ENCODE results near the gene ZNF385B. TPM values are rescaled to one million over a fixed set of nuclear protein-coding genes. Genes with fewer than 3 reads are reported as not detected.

ZNF385B gene
- total RNA-seq, 1 experiment from 2014 or later: not detected

DNA sequence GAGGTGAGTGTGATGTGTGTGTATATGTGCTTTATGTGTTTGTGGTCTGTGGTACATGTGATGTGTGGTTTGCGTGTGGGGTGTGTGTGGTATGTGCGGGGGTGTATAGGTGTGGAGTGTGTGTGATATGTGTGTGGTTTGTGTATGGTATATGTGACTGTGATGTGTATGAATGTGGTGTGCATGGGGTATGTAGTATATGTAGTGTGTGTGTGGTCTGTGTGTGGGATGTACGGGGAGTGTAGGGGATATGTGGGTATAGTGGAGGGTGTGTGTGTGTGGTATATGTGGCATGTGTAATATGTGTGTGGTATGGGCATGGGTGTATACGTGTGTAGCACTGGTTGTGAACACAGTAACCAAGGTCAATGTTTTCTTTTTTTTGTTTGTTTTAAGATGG is 87.4 kb downstream of the ZNF385B start:
- no peak for DNase-seq (ENCODE audit: low read depth, low spot score)
- in situ Hi-C loops (cut with HindIII; ENCODE audit: low pct_unique_long_range_greater_than_20kb, low sequenced_read_pairs): no loop called here

DNA sequence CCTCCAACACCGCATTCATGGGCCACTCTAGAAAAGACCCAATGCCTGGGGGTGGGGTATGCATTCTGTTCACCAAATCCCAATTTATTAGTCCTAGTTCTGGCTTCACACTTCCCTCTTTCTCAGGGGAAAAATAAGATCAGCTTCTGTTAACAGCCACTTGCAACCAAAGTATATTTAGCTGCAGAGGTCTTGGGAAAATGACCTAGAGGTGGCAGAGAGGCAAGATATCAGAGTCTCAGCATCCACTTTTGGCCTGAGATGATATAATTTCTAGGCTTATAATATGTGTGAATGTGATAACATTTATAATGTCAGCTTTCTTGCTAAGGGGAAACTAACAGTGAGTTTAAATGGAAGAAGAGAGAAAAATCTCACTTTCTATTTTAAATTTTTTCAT is 89.1 kb downstream of the ZNF385B start:
- no peak for DNase-seq (ENCODE audit: low read depth, low spot score)
- in situ Hi-C loops (cut with HindIII; ENCODE audit: low pct_unique_long_range_greater_than_20kb, low sequenced_read_pairs): no loop called here

DNA sequence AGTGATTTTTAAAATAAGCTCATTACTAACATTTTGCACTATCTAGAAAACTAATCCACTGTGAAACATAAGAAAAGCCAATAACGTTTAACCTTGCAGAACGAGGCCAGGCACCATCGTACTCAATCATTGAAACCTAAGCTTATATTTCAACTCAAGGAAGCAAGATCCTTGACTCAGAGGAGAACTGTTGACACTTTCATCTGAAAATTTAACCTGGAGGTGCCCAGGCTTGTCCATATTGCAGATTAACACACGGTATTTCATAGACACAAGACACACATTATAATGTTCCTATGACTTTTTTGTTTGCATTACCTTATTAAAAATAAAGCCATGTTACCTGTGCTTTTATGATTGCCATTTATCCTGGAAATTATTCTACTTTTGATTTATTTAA is 89.6 kb downstream of the ZNF385B start:
- in situ Hi-C loops (cut with HindIII; ENCODE audit: low pct_unique_long_range_greater_than_20kb, low sequenced_read_pairs): no loop called here
- no peak for DNase-seq (ENCODE audit: low read depth, low spot score)

DNA sequence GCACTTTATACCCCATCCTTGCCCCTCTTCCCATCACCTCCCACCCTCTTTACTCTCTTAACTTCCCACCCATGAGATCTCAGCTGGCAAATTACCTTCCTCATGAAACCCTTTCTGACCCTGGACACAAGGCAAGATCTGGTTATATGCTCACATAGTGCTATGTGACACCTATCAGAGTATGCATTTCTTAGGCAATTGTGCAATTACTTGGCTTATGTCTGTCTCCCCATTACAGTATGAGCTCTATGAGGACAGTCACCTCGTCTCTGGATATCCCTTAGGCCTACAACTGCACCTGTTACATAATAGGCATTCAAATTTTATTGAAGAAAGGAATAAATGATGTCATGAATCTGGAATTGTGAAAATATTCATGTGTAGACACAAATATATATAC is 91.4 kb downstream of the ZNF385B start:
- no peak for DNase-seq (ENCODE audit: low read depth, low spot score)
- in situ Hi-C loops (cut with HindIII; ENCODE audit: low pct_unique_long_range_greater_than_20kb, low sequenced_read_pairs): no loop called here

DNA sequence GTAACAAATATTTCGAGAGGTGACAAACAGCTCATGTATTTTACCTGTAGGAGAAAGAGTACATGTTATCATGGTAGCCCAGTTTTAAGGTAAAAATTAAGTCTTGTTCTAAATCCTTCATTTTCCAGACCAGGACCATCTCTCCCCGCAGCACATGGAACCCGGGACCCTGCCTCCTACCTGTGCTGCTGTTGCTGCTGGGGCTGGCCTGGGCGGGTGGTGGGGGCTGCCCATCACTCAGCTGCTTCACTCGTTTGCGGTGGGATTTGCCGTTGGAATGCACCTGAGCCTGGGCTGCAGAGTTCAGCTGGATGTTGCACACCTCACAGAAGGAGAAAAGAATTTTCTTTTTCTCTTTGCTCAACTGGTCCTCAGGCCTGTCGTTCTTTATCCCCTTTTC is 92.1 kb downstream of the ZNF385B start:
- DNase-seq (ENCODE audit: low read depth, low spot score): no peak
- in situ Hi-C loops (cut with HindIII; ENCODE audit: low pct_unique_long_range_greater_than_20kb, low sequenced_read_pairs): no loop called here

DNA sequence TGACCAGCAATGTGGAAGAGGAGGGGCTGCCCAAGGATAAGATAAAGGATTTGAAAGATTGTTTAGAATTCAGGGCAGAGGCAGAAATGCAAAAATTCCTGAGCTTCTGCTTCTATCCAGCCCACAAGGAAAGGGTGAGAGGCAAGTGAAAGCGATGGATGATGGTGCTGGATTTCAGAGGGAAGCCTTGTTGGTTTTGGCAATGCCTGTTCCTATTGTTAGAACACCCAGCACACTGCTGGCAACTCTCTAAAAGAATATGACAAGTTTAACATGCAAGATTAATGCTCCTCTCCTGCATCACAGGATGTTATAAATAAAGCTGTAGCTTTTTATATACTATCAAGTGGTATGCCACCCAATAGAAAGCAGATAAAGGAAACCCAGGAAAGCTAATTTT is 92.6 kb downstream of the ZNF385B start:
- DNase-seq (ENCODE audit: low read depth, low spot score): no peak
- in situ Hi-C loops (cut with HindIII; ENCODE audit: low pct_unique_long_range_greater_than_20kb, low sequenced_read_pairs): no loop called here

DNA sequence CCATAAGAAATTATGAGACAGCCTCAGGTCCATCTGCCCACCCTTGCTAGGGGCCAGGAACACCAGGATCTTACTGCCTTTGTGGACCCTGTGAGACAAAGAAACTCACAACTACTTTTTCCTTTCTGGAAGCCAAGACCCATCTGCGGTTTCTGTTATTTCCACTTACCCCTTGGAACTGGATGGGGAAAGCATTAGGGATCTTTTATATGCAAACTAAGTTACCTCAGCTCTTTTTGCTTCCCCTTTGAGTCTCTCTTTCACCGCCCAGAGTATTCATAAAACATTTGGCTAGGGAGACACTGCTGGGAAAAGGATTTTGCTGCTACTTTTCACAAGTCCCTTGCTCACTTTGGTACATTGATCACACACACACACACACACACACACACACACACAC is 95.7 kb downstream of the ZNF385B start:
- in situ Hi-C loops (cut with HindIII; ENCODE audit: low pct_unique_long_range_greater_than_20kb, low sequenced_read_pairs): no loop called here
- no peak for DNase-seq (ENCODE audit: low read depth, low spot score)

DNA sequence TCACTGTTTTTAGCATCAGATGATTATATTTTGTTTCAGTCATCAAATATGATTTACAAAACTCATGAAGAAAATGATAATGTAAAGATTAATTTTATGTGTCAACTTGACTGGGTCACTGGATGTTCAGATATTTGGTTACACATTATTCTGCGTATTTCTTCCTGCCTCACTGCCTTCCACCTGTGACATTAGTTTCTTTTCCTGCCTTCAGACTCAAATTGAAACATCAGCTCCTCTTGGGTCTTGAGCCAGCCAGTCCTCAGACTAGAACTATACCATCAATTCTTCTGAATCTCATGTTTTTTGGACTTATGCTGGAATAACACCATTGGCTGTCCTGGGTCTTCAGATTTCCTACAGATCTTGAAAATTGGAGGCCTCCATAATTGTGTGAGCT is 96.7 kb downstream of the ZNF385B start:
- no peak for DNase-seq (ENCODE audit: low read depth, low spot score)
- in situ Hi-C loops (cut with HindIII; ENCODE audit: low pct_unique_long_range_greater_than_20kb, low sequenced_read_pairs): no loop called here

DNA sequence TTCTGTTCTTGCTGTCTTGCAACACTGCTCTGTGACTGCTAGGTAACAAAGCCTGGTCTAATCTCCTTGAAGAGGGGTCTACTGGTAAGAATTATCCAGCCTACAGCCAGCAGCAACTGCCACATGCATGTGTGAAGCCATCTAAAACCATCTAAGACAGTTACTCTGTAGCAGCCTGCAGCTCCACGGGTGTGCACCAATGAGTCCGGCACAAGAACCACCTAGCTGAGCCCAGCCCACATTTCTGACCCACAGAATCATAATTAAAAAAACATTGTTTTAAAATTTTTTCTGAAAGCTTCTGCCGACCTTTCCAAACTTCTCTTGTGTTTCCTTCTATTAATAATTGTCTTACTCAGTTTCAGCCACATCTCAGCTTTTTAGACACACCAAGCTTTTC is 102.8 kb downstream of the ZNF385B start:
- in situ Hi-C loops (cut with HindIII; ENCODE audit: low pct_unique_long_range_greater_than_20kb, low sequenced_read_pairs): no loop called here
- no peak for DNase-seq (ENCODE audit: low read depth, low spot score)

DNA sequence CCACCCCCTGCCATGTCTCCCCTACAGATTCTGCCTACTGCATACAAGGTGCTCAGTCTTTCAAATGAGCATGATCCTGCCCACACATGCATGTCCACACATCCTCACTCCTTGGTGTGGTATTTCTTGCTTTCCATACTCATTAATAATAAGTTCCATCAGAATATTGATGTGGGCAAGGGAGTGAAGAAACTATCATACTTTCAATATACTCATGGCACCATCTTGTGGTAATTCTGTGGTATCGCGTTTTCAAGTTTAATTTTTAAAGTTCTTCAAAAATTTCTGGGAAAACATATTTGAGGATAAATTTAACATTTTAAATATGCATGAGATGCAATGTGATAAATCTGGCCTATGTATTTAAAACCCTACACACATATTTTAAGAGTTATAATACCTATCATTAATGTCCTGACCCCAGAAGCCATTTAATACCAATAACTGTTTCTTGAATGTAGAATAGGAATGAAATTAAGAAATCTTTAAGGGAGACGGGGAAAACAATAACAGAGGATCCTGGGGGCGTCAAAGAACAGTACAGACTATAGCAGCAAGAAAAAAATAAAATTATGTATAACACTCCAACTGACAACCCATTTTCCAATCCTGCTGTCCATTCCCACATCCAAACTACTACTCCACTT is 110.1 kb downstream of the ZNF385B start:
- peak; percentile 27 for DNase-seq (ENCODE audit: low read depth, low spot score)
- in situ Hi-C loops (cut with HindIII; ENCODE audit: low pct_unique_long_range_greater_than_20kb, low sequenced_read_pairs): no loop called here

DNA sequence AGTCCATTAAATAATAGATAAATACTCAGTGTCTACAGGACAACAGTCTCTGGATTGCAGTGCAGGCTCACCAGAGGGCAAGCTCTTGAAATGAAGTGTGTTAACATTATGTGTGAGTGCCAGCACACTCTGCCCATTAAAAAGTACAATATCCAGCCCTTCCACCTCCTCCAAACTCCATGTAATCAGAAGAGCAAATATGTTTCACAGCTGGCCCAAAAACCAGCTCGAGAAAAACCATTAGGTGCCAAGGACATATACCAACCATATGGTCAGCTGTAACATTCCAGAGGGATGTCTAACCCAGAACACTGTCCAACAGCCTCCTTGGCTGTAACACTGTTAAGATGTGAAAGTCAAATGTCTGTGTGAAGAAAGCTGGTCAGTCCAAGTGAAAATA is 112.2 kb downstream of the ZNF385B start:
- in situ Hi-C loops (cut with HindIII; ENCODE audit: low pct_unique_long_range_greater_than_20kb, low sequenced_read_pairs): no loop called here
- DNase-seq (ENCODE audit: low read depth, low spot score): no peak

DNA sequence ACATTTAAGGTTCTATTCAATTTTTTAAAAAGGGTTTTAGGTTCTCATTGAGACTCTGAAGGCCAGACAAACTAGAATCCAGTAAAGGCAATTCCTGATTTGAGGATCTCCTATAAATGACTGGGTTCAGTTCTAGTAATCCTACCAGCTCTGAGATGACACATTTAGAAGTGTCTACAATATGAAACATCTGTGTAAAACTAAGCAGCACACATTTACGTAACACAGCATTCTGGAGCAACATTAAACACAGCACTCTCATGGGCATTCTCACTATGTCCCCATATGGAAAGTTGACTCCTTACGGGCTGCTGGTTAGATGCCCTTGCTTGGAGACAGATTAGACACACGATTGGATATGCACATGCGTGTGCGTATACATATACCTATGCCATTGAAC is 114.4 kb downstream of the ZNF385B start:
- no peak for DNase-seq (ENCODE audit: low read depth, low spot score)
- in situ Hi-C loops (cut with HindIII; ENCODE audit: low pct_unique_long_range_greater_than_20kb, low sequenced_read_pairs): no loop called here

DNA sequence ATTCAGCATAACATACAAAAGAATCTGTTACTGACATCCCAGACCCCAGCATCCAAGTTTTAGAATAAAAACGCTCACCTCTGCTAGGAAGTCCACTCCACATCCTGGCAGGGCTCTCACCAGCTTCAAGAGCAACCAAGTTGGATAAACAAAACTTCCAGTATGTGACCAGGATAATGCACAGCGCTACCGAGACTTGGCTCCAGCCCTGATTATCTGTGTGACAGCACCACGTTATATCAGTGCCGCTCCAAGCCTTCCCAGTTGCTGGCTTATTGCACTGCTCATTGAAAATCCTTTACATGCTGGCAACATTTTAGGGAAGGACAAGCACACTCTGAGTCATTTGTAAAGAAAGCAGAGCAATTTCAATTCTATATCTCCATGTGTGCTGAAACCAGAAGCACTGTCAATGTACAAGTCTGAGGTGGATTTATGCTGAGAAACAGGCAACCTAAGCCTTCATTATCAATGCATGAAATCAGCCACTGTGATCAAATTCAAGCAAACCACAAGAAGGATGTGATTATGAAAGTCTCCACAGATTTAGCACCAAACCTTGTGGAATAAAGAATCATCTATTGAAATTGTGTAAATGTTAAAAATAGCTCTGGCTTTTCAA is 115.7 kb downstream of the ZNF385B start:
- no peak for DNase-seq (ENCODE audit: low read depth, low spot score)
- in situ Hi-C loops (cut with HindIII; ENCODE audit: low pct_unique_long_range_greater_than_20kb, low sequenced_read_pairs): no loop called here

DNA sequence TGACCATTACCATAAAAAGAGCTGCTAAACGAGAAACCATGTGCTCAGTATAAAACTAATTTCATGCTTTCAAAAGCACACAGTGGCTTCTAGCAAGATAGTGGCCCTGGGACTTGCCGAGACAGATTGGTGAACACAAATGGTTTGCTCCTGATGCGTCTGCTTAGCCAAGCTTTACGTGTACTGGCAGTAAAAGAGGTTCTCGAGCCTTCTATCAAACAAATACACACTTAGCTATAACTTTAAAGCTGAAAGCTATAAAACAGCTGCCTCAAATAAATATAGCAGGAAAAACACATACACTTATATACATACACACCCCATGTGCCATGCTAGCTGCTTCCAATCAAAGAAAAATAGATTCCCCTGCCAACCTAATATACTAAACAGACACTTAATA is 117.0 kb downstream of the ZNF385B start:
- DNase-seq (ENCODE audit: low read depth, low spot score): no peak
- in situ Hi-C loops (cut with HindIII; ENCODE audit: low pct_unique_long_range_greater_than_20kb, low sequenced_read_pairs): no loop called here

DNA sequence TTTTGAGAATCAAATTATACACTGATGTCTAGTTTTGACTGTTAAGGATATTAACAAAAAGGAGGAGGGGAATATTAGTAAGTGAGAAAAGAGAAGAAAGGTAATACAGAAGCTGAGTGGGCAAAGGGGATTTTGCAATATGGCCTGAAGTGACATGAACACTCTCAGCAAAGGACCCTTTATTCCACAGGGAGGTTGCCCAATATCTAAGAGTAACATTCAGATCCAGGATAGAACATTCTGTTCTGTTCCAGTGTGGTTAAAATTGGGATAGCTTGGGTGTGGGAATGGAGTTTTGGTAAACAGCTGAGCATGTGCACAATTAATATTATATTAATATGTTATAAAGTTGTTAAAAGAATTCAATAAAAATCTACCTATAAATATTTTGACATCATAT is 120.1 kb downstream of the ZNF385B start:
- DNase-seq (ENCODE audit: low read depth, low spot score): no peak
- in situ Hi-C loops (cut with HindIII; ENCODE audit: low pct_unique_long_range_greater_than_20kb, low sequenced_read_pairs): no loop called here

DNA sequence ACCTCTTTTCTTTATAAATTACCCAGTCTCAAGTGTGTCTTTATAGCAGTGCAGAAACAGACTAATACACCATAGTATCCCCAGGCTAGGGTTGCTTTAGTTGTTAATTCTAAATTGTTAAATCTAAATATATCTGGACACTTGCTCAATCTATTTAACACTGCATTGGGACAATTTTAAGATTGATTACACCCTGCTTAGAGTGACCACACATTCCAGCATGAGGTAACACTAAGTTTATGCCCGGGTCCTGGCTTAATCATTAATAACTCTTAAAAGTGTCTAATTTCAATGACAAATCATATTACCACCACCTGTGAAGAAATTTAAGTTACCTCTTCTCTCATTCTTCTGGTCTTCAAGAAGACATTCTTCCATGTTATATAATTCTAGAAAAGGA is 131.4 kb downstream of the ZNF385B start:
- in situ Hi-C loops (cut with HindIII; ENCODE audit: low pct_unique_long_range_greater_than_20kb, low sequenced_read_pairs): no loop called here
- DNase-seq (ENCODE audit: low read depth, low spot score): no peak

DNA sequence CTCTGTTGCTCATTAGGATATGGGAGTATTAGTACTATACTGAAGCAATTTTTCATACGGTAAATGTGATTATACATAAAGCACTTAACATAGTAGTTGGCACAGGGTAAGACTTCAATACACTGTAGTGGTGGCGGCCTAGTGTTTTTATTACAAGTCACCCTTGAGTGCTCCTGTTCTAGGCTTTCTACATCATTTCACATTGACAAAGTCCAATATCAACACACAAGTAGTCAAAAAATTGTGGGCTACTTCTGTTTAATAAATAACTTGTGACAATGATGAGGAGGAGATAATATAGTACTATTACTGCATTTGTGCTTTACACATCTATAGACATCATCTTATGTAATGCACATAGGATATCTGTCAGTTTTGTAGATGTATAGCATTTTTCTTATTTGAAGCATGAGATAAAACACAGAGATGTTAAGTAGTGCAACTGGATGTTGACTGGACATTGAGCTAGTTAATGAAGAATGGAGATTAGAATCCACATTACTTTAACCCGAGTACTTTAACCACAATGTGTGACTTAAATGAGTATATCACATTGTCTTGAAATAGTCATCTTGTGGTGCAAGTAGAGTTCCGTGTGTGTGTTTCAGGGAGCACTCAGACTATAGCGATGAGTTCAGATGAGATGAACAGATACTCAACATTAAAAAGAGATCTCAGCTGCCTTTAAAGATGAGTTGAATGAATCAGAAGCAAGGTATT is 134.8 kb downstream of the ZNF385B start:
- no peak for DNase-seq (ENCODE audit: low read depth, low spot score)
- in situ Hi-C loops (cut with HindIII; ENCODE audit: low pct_unique_long_range_greater_than_20kb, low sequenced_read_pairs): no loop called here

DNA sequence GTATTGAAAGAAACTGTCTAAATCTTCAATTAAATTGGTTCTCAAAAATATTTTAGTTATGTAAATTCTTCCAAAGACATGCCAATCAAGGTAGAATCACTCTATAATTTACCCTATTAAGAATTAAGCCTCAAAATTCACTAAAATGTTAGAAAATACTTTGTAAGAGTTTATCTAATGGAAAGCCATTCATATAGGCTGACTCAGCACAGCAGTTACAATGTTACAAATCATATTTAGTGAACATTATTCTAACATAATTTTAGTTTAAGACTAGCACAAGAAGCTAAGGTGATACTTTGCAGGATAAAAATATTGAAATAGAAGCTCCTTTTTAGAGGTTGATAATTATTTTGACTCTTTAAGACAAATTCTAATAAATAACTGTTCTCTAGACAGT is 137.0 kb downstream of the ZNF385B start:
- no peak for DNase-seq (ENCODE audit: low read depth, low spot score)
- in situ Hi-C loops (cut with HindIII; ENCODE audit: low pct_unique_long_range_greater_than_20kb, low sequenced_read_pairs): no loop called here

DNA sequence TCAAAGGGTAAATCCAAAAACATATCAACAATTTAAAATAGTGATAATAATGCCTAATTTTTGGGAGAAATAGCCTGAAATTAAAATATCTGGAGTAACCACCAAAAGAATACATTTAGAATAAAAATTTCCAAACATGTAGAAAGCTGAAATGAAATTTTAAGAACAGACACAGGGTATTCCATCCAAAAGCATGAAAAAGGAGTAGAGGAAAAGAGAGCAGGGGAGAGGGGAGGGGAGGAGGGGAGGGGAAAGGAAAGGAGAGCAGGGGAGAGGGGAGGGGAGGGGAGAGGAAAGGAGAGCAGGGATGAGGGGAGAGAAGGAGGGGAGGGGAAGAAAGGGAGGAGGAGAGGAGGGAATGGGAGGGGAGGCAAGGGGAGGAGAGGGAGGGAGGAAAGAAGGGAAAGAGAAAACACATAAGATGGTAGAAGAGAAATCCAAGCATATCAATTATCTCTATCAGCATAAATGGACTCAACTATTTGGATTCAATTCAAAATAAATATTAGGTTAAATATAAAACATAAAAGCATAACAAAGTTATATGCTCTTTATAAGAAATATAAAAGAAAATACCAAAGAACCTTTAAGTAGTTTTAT is 141.1 kb downstream of the ZNF385B start:
- no peak for DNase-seq (ENCODE audit: low read depth, low spot score)
- in situ Hi-C loops (cut with HindIII; ENCODE audit: low pct_unique_long_range_greater_than_20kb, low sequenced_read_pairs): no loop called here

Measured in SK-MEL-5 (cell line).